NCI-H1436 treated with DMSO at 0.1 percent for 48 hours (cell line): ENCODE results near the gene METTL22.
A peak's percentile ranks its signal among the peaks of the same experiment; 100 is the strongest.

Source experiments
- DNase-seq: peaks from one replicate; lab custom pipeline; 2025; lab: John Stamatoyannopoulos, UW

METTL22 gene

GRCh38 chr16:8621572-8622314 is at the start of gene METTL22:
TSS of gene METTL22 (plus strand) at chr16:8621698. CDS start at chr16:8625666, 3,968 bp downstream.
- DNase-seq: peak; percentile 54

- no peak for DNase-seq
Measured at GRCh38 chr16:8572063-8572918, 49.2 kb upstream of the METTL22 start.

GRCh38 chr16:8572919-8573724 is 48.4 kb upstream of the METTL22 start:
- no peak for DNase-seq

GRCh38 chr16:8575399-8575798 is 46.1 kb upstream of the METTL22 start:
- DNase-seq: no peak

- DNase-seq: no peak
Measured at GRCh38 chr16:8576141-8577004, 45.1 kb upstream of the METTL22 start.

- DNase-seq: no peak
Measured at GRCh38 chr16:8577678-8578304, 43.7 kb upstream of the METTL22 start.

- DNase-seq: no peak
Measured at GRCh38 chr16:8579559-8579958, 41.9 kb upstream of the METTL22 start.

- no peak for DNase-seq
Measured at GRCh38 chr16:8581831-8582580, 39.5 kb upstream of the METTL22 start.

GRCh38 chr16:8583199-8583598 is 38.3 kb upstream of the METTL22 start:
- no peak for DNase-seq

GRCh38 chr16:8583732-8584131 is 37.8 kb upstream of the METTL22 start:
- no peak for DNase-seq

GRCh38 chr16:8585041-8585440 is 36.5 kb upstream of the METTL22 start:
- no peak for DNase-seq

- DNase-seq: no peak
Measured at GRCh38 chr16:8585857-8586256, 35.6 kb upstream of the METTL22 start.

- no peak for DNase-seq
Measured at GRCh38 chr16:8587065-8587464, 34.4 kb upstream of the METTL22 start.

- no peak for DNase-seq
Measured at GRCh38 chr16:8588682-8589056, 32.8 kb upstream of the METTL22 start.

- DNase-seq: no peak
Measured at GRCh38 chr16:8589057-8589899, 32.2 kb upstream of the METTL22 start.

GRCh38 chr16:8589900-8590688 is 31.4 kb upstream of the METTL22 start, which contains the start of gene TMEM114:
TSS of gene TMEM114 (minus strand) at chr16:8590511. CDS start at chr16:8589838, 673 bp downstream.
- DNase-seq: no peak

- no peak for DNase-seq
Measured at GRCh38 chr16:8590811-8591210, 30.7 kb upstream of the METTL22 start.

GRCh38 chr16:8591451-8591850 is 30.0 kb upstream of the METTL22 start:
- no peak for DNase-seq
